Measurements from ENCODE around the gene HEY2.

DNA sequence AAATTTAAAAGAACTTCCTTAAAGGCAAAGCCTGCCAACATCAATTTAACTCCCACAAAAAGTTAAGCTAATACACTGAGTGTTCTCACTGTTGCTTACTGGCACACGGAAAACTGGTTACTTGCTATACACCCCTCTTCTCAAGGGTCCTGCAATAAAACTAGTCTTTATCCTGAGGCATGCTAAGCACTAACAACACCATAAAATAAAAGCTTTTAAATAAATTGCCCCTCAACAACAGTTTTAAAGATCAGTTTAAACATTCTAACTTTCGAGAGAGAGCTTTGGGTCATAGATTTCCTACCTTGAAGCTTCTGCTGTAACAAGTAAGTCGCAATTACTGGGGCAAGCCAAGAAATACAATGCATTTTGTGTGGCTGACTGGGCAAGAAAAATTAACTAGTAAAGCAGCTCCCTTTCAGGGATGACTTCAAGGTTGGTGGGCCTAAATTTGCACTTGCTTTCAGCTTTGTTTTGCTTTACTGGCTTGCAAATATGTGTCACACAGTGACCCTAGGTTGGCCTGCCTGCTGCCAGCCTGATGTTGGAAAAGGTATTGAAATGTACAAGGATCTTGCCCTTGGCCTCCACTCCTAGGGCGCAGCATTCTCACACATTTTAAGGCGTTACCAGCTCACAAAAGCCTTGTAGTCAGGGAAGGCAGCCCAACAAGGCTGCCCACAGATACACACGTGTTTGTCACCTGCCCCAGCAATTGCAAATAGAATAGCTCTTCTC lies 4.0 kb upstream of the HEY2 start:
- TF ChIP-seq, protein P1, sequence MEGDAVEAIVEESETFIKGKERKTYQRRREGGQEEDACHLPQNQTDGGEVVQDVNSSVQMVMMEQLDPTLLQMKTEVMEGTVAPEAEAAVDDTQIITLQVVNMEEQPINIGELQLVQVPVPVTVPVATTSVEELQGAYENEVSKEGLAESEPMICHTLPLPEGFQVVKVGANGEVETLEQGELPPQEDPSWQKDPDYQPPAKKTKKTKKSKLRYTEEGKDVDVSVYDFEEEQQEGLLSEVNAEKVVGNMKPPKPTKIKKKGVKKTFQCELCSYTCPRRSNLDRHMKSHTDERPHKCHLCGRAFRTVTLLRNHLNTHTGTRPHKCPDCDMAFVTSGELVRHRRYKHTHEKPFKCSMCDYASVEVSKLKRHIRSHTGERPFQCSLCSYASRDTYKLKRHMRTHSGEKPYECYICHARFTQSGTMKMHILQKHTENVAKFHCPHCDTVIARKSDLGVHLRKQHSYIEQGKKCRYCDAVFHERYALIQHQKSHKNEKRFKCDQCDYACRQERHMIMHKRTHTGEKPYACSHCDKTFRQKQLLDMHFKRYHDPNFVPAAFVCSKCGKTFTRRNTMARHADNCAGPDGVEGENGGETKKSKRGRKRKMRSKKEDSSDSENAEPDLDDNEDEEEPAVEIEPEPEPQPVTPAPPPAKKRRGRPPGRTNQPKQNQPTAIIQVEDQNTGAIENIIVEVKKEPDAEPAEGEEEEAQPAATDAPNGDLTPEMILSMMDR (conservative IDR thresholded peaks at IDR 0.05; ENCODE audit: low read length): no peak
- TF ChIP-seq EZH2phosphoT487 (IDR thresholded peaks at IDR 0.05; ENCODE audit: borderline replicate concordance): no peak

Data from Loucy (cell line).